GM19455 (cell line): Measurements from ENCODE around the gene LRP8.
"Not testable (repeated sequence)": the region's sequence is repeated elsewhere in the genome, so short reads cannot be mapped to it uniquely, and the experiment has no call there.

Experiments used
- ATAC-seq: cut with Tn5 transposase; IDR thresholded peaks from one replicate; pipeline ENCODE4 v1.9.1; 2021; ENCODE audit not compliant: unreplicated experiment

The LRP8 gene

DNA sequence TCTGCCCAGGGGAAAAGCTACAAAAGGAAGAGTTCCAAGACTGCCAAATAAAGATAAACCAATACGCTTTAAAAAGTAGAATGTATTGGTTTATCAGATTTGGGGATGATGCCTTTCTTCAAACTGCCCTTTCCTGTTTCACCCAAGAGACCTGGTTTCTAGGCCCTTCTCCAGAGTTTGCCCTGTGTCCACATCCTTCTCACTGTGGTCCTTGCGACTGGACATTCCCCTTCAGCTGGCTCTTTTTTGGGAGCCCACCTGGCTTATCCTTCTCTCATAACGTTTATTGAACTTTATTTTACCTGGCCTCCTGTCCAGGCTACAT lies 106.9 kb downstream of the LRP8 start:
- no peak for ATAC-seq

- peak; percentile 95 for ATAC-seq
Measured at GRCh38 chr1:53220171-53220961, 107.5 kb downstream of the LRP8 start, which contains the start of gene CZIB. CZIB (minus strand) TSS chr1:53220634; CDS start chr1:53220575, 59 bp downstream.

DNA sequence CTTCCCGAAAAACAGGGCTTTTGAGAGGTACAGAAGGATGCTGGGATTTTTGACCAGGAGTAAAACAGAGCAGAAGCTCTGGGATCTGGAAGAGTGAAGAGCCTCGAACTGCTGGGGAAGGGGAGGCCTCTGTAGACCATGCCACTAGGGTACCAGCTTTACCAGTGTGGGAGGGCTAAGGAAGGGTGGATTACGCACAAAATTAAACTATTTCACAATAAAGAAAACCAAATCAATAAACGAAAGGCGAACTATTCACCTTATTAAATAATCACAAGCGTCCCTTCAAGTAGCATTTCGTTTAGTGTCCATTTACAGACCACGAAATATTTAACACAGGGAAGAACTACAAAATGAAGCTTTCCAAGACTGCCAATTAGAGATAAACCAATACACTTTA lies 108.2 kb downstream of the LRP8 start:
- no peak for ATAC-seq

DNA sequence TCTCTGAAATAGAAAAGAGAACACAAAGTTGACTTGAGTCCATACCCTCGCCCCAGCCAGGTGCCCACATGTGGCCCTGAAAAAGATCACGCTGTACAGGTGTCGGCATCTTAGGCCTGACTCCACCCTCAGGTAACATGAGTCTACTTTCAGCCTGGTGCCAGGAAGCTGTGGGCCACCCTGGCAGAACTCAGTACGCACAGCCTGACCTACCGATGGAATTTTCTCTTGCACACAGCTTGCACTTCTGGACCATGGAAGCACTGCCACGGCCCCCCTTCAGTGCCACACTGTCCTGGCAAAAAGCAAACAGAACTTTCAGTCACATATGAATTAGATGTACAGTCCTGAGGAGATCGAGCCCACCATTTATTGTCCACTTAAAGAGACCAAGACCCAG lies 109.7 kb downstream of the LRP8 start:
- no peak for ATAC-seq

DNA sequence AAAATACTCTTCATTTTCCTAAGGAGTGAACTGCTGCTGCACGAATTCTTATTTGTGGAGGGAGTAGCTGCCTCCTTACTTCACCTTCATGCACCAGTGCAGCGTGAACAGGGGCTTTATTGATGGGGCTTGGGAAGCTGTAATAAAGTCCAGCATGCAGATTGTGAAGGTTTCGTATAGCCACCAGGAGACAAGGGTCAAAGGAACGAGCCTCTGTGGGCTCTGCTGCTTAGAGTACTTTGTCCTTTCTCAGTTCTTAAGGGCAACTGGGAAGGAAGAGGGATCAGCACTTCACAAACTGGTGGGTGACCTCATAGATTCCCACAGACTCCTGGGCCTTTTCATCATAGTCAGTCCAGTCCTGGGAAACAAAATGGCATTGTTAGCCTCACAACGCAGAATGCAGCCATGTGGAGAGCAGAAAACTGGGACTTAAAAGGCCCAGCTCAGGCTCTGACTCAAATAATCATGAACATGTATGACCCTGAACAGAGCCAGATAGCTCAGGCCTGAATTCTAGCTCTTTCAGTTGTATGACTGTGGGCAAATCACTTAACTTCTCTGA lies 113.4 kb downstream of the LRP8 start:
- no peak for ATAC-seq

DNA sequence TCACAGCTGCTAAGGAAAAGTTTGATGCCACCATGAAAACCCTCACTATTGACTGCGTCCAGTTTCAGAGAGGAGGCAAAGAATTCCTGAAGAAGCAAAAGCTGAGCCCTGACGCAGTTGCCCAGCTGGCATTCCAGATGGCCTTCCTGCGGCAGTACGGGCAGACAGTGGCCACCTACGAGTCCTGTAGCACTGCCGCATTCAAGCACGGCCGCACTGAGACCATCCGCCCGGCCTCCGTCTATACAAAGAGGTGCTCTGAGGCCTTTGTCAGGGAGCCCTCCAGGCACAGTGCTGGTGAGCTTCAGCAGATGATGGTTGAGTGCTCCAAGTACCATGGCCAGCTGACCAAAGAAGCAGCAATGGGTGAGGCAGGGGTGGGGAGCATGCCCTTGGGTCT lies 116.9 kb downstream of the LRP8 start:
- no peak for ATAC-seq

GRCh38 chr1:53210352-53210751 lies 117.5 kb downstream of the LRP8 start:
- no peak for ATAC-seq

DNA sequence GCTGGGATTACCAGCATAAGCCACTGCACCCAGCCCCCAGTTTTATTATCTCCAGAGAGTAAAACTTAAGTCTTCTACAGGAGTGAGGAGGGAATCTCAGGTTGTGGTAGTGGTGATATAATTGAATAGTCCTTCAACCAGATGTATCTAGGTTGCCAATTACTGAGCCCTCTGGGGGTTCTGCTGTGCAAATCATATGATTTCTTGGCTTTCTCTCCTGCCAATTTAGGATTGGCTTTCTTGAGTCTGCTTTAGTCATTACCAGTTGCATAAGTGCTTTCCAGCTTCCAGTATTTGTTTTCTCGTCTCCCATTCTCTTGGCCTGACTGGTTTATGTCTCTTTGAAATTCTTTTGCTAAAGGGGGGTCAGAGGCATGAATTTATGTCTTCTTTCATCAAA lies 120.1 kb downstream of the LRP8 start:
- no peak for ATAC-seq

- ATAC-seq: no peak
Measured at GRCh38 chr1:53206735-53207379, 121.0 kb downstream of the LRP8 start.

DNA sequence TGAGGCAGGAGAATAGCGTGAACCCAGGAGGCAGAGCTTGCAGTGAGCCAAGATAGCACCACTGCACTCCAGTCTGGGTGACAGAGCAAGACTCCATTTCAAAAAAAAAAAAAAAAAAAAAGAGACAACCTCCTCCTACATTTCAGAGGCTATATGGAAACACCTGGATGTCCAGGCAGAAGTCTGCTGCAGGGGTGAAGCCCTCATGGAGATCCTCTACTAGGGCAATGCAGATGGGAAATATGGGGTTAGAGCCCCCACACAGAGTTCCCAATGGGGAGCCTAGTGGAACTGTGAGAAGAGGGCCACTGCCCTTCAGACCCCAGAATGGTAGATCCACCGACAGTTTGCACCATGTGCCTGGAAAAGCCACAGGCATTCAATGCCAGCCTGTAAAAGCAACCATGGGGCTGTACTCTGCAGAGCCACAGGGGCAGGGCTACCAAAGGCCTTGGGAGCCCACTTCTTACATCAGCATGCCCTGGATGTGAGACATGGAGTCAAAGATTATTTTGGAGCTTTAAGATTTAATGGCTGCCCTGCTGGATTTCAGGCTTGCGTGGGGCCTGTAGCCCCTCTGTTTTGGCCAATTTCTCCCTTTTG lies 121.7 kb downstream of the LRP8 start:
- not testable (repeated sequence) for ATAC-seq

DNA sequence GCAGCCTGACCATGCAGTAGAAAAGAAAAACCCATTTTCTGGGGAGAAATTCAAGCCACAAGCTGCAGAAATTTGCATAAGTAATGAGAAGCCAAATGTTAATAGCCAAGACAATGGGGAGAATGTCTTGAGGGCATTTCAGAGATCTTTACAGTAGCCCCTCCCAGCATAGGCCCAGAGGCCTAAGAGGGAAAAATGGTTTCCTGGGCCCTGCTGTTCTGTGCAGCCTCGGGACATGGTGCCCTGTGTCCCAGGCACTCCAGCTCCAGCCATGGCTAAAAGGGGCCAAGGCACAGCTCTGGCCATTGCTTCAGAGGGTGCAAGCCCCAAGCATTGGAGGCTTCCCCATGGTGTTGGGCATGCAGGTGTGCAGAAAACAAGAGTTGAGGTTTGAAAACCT lies 122.4 kb downstream of the LRP8 start:
- not testable (repeated sequence) for ATAC-seq

DNA sequence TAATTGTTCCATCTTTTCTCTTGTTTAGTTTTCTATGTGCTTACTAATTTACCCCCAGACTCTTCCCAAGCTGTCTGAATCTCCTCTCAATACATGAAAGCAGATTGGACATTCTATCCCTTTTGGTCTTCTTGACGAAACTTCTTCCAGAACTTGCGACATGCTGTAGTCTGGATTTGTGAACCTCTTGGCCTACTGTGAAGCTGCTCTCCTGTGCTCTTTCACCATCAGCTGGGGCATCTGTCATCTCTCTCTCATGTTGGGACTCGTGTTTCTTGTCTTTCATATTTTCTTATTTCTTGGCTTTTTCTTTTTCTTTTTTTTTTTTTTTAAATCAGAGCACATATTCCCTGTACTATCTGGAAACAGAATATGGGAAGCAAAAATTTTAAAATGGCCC lies 124.4 kb downstream of the LRP8 start:
- no peak for ATAC-seq

- no peak for ATAC-seq
Measured at GRCh38 chr1:53198241-53198651, 129.6 kb downstream of the LRP8 start.

DNA sequence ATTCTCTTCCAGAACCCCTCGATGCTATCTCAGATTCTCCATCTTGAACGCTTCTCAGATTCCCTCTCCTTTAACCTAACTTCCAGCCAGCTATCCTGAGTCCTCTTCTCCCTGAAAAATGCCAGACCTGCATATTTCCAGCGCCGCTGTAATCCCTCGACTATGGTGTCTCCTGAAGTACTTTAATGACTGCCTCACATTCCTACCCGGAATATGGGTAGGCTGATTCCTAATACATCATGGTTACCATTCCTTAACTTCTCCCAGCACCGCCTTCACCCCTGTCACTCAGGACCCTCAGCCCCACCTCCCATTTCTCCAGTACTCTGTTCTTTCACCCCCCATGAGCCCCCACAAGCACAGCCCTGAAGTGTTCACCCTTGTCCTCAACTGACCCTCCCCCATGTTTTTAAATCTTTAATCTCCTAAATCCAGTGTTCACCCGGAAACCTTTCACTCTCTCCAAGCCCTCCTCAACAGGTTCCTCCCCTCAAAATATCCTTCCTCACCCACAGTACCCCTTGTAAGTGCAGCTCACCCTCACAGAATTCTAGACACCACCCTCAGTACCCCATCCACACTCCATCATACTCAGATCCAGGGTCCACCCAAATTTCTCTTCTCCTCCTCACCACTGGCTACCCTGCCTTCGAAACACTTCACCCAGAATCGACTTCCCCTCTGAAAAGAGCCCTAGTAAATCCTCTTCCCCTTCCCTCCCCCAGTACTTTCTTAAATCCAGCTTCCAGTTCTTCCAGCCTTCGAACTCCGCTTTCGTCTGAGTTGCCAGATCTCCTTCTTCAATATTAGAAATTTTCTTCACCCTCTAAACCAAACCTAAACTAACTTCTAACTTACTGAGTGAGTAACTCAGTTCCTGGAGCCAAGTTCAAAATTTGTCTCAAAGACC lies 130.3 kb downstream of the LRP8 start:
- no peak for ATAC-seq

DNA sequence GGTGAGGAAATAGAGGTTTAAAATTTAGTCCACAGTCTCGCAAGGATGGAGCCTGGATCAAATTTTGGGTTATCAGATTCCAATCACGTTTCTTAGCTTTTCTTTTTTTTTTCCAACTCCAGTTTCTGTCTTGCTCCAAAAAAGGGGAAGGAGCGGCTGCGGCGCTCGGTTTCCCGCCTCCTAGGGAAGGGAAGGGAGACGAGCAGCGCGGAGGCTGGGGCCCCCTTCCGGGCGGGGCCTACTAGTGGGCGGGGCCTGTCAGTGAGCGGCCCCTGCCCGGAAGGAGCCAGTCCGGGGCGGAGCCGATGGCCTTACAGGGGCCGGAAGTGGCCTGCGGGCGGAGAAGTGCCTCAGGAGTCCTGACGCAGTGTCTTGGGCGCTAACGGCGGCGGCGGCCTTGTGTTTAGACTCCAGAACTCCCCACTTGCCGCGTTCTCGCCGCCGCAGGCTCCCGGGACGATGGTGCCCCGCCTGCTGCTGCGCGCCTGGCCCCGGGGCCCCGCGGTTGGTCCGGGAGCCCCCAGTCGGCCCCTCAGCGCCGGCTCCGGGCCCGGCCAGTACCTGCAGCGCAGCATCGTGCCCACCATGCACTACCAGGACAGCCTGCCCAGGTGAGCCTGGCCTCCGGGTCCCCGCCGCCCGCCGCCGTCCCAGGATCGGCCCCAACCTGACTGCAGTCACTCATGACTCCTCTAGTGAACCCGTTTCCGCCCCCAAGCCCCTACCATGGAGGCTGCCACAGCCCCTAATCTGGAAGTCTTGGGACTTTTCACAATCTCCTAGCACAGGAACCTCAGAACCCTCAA lies 131.2 kb downstream of the LRP8 start, which contains the start of gene CPT2:
CPT2 (plus strand) TSS at position 340 of the 806 bp plus-strand sequence; CDS start at position 460, 120 bp downstream.
- ATAC-seq: peak; percentile 99

DNA sequence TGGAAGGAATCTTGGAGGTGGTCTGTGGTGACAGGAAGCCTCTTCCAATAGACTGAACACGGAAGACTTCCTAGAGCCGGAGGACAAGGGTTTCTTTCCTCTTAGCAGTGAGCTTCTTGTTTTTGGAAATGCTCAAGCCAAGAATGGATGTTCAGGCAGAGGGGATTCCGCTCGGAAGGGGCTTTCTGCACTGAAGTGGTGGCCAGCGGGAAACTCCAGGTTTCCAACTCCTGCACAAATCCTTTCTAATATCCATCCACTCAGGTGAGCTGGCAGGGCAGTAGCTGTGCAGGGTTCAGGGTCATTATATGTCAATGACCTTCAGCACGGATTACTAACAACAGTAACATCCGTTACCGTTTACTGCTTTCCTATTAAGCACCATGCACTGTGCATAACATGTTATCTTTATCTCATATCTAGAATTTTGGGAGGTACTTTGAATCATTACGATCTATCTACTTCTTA lies 131.8 kb downstream of the LRP8 start:
- peak; percentile 31 for ATAC-seq

GRCh38 chr1:53195246-53196016 lies 132.4 kb downstream of the LRP8 start:
- no peak for ATAC-seq
